NCI-H524 (cell line): ENCODE data around the gene CCDC33.

ENCODE experiments used
- DNase-seq, 2 experiments: peaks; one replicate each; lab custom pipeline; 2025; lab: John Stamatoyannopoulos, UW

Gene CCDC33

DNA sequence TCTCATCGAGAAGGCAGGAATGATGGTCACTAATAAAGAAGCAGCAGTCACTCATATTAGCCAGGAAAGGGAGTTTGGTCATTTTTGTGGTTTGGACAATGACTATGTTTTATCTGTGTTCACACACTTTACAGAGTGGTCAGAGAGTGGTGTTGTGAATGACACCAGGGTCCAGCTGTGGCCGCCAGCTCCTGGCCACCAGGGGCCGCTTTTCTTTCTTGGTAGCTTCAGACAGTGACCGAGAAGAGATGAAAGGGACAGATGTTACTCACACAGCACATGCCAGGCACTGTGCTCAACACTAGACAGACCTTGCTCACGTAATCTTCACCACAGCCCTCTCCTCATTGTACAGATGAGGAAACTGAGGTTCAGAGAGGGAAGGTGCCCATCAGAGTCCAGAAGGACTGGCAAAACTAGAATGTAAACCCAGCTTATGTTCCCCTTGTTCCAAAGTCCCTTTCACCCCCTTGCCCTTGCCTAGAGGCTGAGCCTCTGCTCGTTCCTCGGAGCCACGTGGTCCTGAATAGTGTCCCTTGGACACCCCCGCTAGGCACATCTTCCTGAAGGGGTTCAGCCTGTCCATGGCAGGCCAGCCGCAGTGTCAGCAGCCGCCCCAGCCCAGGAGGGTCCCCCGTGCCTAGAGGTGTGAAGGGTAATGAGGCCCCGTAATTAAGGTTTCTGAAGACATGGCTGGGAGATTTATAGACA, 75.8 kb downstream of the CCDC33 start:
- DNase-seq, result peak in 1 of 2 experiments; percentile 66

DNA sequence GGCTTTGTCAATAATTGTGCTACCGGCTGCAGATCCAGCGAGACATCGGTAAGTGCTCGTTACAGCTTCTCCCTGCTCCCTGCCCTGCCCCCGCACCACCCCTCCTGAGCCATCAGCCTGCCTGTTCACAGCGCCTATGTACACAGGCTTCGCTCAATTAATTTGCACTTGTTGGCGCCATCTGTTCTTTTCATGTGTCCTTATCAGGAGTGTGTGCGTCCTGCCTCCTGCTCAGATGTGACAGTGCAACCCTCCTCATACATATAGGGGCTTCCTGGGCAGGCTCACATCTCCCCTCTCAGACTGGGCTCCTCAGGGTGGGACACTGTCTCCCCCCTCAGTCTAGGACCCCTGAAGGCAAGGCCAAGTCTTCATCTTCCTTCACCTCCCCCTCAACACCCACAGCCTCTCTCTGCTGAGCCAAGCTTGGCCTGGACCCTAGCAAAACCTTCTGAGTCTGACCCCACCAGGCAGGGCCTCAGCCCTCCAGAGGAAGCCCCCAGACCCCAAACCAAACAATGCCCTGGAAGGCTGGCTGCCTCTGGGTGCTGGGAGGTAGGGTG, 76.4 kb downstream of the CCDC33 start:
- peak; percentile 95 to 99 for DNase-seq

DNA sequence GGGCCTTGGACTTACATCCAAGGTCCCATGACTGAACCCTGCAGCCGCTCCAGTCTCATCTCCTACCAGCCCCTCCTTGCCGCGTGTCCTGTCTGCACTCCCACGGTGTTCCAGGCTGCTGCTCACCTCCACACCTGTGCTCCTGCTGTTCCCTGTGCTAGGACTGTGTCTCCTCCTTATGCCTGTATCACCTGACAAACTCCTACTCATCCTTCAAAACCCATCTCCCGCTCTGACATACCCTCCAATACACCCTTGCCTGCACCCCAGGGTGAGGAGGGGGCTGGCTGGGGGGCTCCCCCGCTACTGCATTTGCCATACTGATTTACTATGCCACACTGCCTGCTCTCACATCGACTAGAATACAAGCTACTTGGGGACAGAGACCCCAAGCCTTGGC, 77.8 kb downstream of the CCDC33 start:
- peak in 1 of 2 experiments; percentile 22 for DNase-seq

DNA sequence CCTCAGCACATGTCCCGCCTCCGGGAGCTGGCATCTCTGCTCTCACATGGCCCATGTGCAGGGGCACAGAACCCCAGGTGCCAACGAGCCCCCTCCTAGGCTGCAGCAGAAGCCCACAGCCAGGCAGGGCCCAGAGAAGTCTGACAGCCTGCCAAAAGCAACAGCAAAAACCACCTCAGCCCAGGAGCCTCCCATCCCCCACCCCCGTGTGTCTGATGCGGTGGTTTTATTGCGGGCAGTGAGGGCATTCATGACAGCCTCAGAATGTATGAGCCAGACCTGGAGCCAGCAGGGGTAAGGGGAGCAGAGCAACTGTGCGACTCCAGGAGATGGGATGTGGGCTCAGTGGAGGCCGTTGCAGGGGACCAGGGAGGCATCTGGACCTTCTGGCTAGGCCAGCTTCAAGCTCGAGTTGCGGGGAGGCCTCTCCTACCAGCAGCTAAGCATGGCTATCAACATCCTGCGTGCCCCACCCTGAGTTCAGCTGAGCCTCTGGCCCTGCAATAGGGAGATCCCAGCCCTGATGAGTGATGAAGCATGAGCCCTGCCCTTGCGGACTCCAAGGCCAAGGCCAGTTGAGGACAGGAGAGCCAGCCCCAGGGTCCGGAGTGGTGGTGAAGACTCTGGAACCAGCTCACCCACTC, 78.8 kb downstream of the CCDC33 start:
- DNase-seq, result no peak

DNA sequence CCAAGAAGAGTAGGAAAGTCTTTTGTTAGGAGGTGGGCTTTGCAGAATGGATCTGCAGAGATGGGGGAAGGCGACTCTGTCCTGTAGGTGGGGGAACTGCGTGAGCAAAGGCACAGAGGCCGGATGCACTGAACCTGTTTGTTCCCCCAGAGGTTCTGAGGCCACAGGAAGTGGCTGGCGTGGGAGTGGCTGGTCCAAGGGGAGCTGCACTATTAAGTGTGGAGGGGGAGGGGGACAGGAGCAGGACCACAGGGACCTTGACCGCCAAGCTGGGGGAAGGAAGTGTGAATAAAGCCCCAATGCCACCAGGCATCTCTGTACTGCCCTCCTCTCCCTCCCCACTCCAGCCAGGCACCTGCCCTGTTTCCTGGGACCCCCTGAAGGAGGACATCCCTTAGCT, 79.5 kb downstream of the CCDC33 start:
- DNase-seq, result no peak

DNA sequence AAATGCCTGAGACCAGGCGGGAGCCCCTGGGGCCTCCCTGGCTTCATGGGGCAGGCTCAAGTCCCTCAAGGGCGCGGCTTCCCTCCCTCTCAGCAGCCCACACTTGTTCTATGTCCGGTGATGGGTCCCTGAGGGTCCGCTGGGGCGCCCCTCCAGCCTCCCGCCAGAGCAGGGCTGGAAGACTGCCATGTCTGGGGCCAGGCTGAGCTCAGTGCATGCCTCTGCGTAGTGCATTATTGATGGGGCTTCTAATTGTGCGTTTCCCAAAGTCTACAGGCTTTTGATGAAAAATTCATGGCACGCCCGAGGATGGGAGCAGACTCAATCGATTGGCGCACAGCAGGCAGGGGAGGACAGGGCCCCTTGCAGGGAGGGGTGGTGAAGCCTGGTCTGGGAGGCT, 80.0 kb downstream of the CCDC33 start:
- DNase-seq, result no peak

DNA sequence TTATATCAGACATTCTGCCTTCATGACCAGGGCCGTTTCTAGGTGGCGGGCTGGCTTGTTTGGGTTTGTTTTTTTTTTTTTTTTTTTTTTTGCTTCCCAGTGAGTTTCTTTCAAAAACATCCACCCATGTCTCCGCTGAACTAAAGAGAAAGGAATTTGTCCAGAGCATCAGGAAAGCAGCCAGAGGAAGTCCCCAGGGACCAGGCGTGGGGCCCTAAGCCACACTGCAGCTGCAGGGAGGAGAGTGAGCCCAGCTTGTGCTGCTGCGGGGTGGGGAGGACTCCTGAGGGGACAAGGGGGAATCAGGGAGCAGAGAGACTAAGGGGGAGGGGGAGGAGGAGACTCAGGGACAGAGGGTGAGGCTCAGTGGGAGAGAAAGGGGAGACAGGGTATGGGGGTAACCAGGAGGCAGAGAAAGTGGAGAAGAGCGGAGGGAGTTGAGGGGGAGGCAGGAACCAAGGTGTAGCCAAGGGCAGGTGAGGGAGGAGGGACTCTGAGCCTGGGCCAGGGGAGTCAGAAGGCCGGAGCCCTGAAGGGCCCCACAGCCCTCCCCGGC, 81.8 kb downstream of the CCDC33 start:
- DNase-seq, result peak; percentile 82 to 89

DNA sequence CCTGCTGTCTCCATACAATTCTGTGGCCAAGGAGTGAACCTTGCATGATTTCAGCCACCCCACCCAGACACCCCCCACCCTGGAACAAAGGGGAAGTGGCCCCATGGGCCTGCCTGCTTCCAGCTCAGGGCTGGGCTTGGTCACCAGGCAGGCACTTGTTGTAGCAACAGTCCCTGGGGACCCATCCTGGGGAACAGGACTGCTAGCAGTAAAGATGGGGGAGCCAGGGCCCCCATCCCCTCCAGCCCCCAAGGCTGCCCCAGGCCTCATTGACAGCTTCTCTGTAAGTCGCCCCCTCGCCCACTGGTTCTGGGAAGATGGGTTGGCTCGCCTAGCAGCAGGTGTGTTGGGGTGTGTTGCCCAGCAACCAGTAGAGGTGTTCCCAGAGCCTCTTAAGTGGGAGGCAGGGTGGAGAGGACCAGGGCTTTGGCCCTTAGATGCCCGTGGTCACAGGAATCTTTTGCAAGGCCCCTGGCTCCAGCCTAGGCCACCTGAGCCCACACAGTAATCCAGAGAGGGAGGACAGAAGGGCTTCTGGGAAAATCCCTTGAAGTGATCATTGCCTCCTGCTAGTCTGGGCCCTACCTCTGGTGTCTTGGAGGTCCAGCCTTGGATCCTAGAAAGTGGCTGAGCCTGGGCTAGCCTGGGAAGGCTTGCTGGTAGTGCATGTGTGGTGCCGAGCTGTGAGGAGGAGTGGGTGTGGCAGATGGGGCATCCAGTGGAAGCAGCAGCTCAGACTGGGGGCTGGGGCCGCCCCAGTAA, 82.4 kb downstream of the CCDC33 start:
- peak; percentile 44 to 63 for DNase-seq

DNA sequence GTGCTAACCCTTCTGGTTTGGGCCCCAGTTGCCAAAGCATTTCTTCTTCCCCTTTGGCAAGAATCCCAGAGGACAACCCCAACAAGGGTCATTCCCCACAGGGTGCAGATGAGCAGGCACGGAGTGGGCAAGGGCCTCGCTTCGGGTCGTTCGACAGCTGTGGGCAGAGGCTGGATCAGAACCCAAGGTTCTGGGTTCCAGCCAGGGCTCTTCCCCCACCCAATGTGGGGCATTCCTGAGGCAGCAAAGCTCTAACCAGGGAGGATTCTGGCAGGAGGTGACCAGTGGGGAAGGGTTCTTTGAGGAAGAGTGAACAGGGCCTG, 83.0 kb downstream of the CCDC33 start:
- DNase-seq, result no peak

DNA sequence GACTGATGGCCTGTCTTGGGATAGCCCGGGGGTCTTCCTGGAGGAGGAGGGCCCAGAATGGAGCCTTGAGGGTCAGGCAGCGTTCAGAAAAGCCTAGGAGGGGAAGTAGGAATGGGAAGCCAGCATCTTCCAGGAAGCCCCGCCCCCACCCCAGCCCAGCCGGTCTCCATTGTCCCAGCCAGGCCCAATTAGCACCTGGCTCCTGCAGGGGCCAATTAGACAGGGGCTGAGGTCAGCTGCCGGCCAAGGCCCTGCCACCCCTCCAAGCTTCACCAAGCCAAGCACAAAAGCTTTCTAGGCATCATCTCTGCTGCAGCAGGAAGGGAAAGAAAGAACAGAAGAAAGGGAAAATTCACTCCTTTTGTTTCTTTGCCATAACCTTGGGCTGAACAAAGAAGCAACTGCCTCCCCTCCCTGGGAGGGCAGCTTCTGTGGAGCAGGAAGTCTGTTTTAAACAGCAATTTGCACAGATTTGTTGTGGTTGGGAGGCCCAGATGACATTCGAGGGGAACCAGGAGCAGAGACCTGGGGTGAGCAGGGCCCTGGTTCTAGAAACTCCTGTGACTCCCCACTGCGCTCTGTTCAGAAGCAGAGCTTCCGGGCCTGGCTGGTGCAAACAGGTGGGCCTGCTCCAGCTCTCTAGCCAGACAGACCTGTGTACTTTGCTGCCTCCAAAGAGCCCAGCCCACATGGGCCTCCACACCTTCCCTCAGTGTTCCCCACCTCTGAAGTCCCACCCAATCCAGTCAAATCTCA, 83.6 kb downstream of the CCDC33 start:
- no peak for DNase-seq

DNA sequence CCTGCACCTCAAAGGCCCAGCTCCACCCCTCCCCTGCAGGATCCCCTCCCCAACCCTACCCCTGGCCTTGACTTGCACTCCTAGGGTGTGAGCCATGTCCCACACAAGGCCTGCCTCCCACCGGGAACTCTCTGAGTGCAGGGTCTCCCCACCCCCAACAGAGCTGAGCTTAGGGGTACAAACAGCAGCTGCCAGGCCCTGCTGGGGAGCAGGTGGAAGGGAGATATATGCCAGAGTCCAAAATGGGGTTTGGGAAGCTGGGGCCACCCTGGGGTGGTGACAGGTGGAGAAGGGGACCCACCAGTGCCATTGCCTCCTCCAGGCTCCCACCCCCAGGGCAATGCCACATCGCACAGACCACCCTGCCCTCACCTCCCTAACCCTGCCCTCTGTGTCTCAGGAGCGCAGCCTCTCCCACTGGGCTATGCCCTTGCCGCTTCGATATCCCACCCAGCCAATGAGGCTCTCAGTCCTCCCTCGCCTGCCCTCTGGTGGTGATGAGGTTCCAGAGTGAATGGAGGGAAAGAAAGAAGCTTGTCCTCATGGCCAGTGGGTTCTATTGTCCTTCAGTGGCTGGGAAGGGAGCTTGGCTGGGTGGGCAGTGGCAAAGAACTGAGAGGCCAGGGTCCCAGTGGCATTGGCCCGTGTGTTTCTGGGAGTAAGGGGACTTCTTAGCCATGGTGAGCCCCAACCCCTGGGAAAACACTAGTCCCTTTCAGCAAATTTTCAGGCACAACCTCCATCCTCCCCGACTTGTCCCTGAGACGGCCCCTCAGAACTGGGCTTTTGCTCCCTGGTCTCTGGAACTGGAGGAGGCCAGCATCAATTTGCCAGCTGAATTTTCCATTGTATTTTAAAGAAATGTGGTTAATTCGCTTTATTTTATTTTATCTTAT, 84.5 kb downstream of the CCDC33 start:
- DNase-seq, result peak; percentile 81 to 88

DNA sequence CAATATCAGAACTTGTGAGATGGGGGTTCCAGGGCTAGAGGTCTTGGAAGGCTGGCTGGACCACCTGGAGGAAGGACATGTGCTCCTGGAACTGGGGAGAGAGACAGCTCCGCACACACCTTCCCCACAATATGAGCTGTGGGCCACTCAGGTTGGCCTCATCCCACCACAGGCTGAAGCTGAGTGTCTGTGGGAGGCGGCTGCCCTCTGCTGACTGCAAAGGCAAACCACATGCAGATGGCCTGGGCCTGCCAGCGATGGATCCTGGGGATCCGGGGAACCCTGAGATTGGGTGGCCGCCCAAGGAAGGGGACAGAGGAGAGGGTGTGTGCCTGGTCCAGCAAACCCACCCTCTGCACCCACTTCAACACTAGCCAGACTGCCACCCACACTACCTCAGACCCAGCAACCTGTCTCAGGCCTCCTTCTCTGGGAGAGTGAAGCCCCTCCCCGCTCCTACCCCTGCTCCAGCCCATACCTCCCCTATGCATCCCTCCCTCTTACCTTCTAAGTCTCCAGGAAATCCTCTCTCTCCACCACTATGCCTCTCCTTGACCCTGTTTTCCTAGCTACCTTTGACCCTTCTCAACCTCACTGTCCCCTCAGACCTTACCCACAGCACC, 86.5 kb downstream of the CCDC33 start:
- peak; percentile 33 to 78 for DNase-seq

DNA sequence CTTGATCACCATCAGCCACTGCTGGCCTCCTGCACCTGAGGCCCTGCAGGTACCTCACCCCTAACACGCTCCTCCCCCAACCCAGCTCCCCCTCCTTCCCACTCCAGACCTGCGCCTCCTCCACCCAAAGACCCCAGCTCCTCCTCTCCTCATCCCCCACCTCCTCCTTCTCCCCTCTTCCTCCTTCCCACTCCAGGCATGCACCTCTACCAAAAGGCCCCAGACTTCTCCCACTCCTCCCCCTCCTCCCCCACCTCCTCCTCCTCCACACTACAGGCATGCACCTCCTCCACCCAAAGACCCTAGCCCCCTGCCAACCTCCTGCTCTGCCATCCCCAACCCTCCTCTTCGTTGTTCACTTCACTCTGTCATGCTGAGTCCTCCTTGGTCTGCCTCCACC, 88.6 kb downstream of the CCDC33 start:
- DNase-seq, result no peak

DNA sequence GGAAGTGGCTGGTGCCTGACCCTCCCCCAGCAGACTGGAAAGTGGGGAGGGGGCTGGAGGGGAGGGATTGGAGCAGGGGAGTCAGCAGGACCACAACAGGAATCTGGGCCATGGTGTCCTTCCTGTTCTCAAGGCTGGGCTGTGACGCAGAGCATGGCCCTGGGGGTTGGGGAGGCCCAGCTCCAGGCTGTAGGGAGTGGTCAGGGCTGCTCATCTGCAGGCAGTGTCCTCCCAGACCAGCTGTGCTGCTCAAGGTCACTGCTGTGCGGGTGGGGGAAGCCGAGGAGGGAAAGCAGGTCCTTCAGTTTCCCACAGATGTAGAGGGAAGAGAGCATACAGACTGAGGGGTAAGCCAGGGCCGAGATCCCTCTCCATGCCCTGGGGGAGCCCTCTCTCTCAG, 90.6 kb downstream of the CCDC33 start:
- DNase-seq, result no peak

DNA sequence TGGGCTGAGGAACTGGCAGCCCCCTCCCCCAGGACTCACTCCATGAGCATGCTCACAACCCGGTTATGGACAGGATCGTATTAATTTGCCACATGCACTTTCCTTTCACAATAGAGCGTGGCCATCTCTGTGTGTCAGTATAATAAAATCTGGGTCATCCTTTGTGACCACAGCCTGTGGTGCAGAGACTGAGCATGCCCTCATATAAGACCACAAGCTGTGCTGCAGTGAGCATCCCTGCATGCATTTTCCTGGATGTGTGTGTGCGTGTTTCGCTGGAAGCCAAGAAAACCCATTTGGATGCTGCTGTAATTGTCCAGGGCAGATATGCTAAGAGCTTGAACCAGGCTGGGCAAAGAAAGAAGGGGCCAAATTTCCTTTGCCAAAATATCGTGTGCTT, 91.6 kb downstream of the CCDC33 start:
- DNase-seq, result no peak

DNA sequence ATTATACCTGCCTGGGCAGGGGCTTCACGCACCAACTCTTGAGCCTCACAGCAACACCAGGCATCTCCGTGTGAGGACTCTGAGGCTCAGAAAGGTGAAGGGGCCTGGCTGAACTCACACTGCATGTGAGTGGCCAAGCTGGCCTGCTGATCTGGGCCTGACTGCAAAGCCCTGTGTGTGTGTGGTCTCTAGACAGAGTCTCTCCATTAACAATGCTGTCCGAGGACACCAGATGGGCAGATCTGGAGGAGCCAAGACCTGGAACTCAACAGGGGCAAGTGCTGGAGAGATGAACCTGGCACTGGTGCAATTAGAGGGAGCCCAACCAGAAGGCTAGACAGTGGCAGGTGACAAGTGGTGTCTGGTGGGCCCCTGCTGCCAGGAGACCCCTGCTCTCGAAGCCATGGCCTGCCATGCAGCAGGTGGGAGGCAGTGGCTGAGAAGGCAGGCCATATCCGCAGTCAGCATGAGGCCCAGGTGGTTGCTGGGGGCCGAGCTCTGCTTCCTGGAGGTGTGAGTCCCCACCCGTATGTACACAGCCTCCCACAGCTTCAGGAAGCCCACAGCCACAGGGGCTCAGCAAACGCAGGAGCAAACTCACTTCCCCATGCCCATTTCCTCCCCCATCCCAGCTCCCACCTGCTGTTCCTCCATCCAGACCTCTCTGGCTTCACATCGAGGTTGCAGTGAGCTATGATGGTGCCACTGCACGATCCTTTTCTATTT, 92.4 kb downstream of the CCDC33 start:
- DNase-seq, result no peak

DNA sequence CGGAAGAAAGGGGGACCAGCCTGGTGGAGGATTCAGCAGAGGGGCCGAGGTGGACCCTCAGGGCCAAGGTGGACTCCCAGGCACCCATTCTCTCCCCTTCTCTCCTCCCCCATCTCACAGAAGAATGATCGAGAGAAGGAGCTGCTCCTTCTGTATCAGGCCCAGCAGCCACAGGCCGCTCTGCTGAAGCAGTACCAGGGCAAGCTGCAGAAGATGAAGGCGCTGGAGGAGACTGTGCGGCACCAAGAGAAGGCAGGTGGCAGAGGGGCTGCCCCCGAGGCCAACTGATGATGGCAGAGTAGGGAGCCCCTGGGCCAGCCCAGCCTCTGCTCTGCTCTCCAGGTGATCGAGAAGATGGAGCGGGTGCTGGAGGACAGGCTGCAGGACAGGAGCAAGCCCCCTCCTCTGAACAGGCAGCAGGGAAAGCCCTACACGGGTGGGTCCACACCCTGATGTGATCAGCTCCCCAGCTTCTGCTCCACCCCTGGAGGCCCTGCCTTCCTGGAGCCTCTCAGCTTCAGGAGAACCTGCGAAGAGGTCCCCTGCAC, 94.8 kb downstream of the CCDC33 start:
- no peak for DNase-seq

DNA sequence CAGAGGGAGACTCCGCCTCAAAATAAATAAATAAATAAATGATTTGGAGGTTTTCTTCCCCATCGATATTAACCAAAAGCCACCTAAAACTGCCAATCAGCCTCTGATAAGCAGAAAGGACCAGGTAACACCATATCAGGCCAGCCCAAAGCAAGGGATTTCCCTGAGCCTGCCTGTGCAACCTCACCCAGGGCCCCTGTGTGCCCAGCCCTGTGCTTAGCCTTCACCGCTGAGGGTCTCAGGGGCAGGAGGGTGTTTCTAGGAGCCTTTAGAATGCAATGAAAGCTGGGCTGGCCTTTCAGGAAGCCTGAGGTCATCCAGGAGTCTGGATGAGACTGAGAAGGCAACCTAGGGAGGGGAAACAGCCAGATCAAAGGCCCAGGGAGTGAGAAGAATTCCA, 95.9 kb downstream of the CCDC33 start:
- DNase-seq, result no peak

DNA sequence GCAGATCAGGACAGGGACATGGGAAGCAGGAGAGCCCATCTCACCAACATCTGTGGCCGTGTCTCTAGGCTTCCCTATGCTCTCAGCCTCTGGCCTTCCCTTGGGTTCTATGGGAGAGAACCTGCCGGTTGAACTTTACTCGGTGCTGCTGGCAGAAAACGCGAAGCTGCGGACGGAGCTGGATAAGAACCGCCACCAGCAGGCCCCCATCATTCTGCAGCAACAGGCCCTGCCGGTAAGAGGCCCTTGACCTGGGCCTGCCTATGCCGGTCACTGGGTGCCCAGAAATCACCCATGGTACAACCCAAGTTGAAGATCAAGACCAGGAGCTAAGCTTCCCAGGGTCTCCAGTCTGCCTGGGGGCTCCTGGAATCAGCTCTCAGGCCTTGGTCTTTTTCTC, 96.5 kb downstream of the CCDC33 start:
- no peak for DNase-seq
